ENCODE results near the gene CAST.

- TF ChIP-seq EZH2 (IDR thresholded peaks at IDR 0.05; ENCODE audit: borderline replicate concordance, low read depth, low read length, severe bottlenecking) = no peak
- TF ChIP-seq, protein P1, sequence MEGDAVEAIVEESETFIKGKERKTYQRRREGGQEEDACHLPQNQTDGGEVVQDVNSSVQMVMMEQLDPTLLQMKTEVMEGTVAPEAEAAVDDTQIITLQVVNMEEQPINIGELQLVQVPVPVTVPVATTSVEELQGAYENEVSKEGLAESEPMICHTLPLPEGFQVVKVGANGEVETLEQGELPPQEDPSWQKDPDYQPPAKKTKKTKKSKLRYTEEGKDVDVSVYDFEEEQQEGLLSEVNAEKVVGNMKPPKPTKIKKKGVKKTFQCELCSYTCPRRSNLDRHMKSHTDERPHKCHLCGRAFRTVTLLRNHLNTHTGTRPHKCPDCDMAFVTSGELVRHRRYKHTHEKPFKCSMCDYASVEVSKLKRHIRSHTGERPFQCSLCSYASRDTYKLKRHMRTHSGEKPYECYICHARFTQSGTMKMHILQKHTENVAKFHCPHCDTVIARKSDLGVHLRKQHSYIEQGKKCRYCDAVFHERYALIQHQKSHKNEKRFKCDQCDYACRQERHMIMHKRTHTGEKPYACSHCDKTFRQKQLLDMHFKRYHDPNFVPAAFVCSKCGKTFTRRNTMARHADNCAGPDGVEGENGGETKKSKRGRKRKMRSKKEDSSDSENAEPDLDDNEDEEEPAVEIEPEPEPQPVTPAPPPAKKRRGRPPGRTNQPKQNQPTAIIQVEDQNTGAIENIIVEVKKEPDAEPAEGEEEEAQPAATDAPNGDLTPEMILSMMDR (IDR thresholded peaks at IDR 0.05; ENCODE audit: borderline replicate concordance, extremely low read depth, low read length, poor library complexity, severe bottlenecking) = no peak
Measured at GRCh38 chr5:96742538-96742937, 80.4 kb downstream of the CAST start.

Data from DND-41 (cell line).